ENCODE results near the gene UPB1.

The UPB1 gene

DNA sequence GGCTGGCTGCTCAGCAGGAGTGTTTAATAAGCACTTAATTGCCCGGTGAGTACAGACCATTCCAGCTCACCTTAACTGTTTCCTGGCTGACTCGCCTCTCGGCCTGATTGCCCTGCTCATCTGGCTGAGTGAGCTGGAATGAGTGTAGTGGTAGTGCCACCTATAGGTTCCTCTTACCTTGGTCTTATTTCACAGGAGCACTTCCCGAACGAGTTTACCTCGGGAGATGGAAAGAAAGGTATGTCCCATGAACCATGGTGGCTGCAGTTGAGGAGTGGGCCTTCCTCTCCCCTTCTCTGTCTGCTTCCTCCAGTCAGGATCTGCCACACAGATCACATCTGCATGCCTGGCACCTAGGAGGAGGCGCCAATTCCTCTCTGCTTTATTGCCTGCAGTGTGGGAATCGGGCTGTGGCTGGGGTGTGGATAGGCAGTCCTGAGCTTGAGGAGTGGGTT is 26.7 kb downstream of the UPB1 start:
- H3F3A ChIP-seq (ENCODE audit: control insufficient read depth, insufficient read depth) = no peaks in the 10 kb centered on the region
- H3K9me2 ChIP-seq (replicated peaks; ENCODE audit: control insufficient read depth, low read length) = no peaks in the 10 kb centered on the region
- no peak overlapping the region for H3K4me3 ChIP-seq (ENCODE audit: low read length)
- TF ChIP-seq EZH2phosphoT487 (IDR thresholded peaks at IDR 0.05; ENCODE audit: borderline replicate concordance, low read length) = no peak
- TF ChIP-seq, protein P1, sequence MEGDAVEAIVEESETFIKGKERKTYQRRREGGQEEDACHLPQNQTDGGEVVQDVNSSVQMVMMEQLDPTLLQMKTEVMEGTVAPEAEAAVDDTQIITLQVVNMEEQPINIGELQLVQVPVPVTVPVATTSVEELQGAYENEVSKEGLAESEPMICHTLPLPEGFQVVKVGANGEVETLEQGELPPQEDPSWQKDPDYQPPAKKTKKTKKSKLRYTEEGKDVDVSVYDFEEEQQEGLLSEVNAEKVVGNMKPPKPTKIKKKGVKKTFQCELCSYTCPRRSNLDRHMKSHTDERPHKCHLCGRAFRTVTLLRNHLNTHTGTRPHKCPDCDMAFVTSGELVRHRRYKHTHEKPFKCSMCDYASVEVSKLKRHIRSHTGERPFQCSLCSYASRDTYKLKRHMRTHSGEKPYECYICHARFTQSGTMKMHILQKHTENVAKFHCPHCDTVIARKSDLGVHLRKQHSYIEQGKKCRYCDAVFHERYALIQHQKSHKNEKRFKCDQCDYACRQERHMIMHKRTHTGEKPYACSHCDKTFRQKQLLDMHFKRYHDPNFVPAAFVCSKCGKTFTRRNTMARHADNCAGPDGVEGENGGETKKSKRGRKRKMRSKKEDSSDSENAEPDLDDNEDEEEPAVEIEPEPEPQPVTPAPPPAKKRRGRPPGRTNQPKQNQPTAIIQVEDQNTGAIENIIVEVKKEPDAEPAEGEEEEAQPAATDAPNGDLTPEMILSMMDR (IDR thresholded peaks at IDR 0.05; ENCODE audit: low read depth, low read length, poor library complexity, severe bottlenecking) = peak; percentile 67
- no peak overlapping the region for H3K4me2 ChIP-seq (ENCODE audit: low read length)
- no peaks in the 10 kb centered on the region for H3K9me3 ChIP-seq (ENCODE audit: control insufficient read depth, insufficient read depth, low read length)
- H4K20me1 ChIP-seq (ENCODE audit: control insufficient read depth, insufficient read depth, low read depth, low read length) = no peaks in the 10 kb centered on the region
- peaks cover 4% of the 10 kb centered on the region for H3K27me3 ChIP-seq (ENCODE audit: control insufficient read depth, low read length)
- no peak overlapping the region for H3K27ac ChIP-seq (ENCODE audit: low read depth, low read length)
- no peaks in the 10 kb centered on the region for H3K79me2 ChIP-seq (ENCODE audit: control insufficient read depth, low read length)
- H3K4me1 ChIP-seq (ENCODE audit: control insufficient read depth, low read length) = peaks cover 17% of the 10 kb centered on the region
- H3K36me3 ChIP-seq (ENCODE audit: control insufficient read depth, low read length) = no peaks in the 10 kb centered on the region

DNA sequence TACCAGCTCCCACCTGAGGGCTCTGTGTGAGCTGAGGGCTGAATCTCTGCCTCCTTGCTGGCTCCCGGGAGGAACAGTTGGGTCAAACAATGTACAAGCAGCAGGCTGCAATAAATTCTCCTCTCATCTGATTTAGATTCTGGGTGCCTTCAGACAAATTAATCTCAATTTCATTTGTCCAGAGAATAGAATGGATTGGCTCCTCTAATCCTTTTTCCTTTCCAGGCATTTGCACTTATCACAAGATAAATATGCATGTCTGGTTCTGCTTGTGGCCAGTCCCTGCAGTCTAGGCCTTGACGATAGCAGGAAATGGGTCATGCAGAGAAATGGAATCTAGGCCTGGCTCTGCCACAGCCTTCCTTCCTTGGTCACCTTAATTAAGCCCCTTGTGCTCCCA is 28.7 kb downstream of the UPB1 start:
- H3K79me2 ChIP-seq (ENCODE audit: control insufficient read depth, low read length) = no peaks in the 10 kb centered on the region
- H3K4me1 ChIP-seq (ENCODE audit: control insufficient read depth, low read length) = peaks cover 16% of the 10 kb centered on the region
- no peaks in the 10 kb centered on the region for H3K9me2 ChIP-seq (replicated peaks; ENCODE audit: control insufficient read depth, low read length)
- H3K27me3 ChIP-seq (ENCODE audit: control insufficient read depth, low read length) = no peaks in the 10 kb centered on the region; the same call in 1 of the 2 replicates
- H3K9me3 ChIP-seq (ENCODE audit: control insufficient read depth, insufficient read depth, low read length) = no peaks in the 10 kb centered on the region
- H4K20me1 ChIP-seq (ENCODE audit: control insufficient read depth, insufficient read depth, low read depth, low read length) = no peaks in the 10 kb centered on the region
- H3F3A ChIP-seq (ENCODE audit: control insufficient read depth, insufficient read depth) = no peaks in the 10 kb centered on the region
- no peak overlapping the region for H3K27ac ChIP-seq (ENCODE audit: low read depth, low read length)
- H3K4me3 ChIP-seq (ENCODE audit: low read length) = no peak overlapping the region
- no peak overlapping the region for H3K4me2 ChIP-seq (ENCODE audit: low read length)
- TF ChIP-seq, protein P1 (IDR thresholded peaks at IDR 0.05; ENCODE audit: low read depth, low read length, poor library complexity, severe bottlenecking) = no peak
- no peak for TF ChIP-seq EZH2phosphoT487 (IDR thresholded peaks at IDR 0.05; ENCODE audit: borderline replicate concordance, low read length)
- H3K36me3 ChIP-seq (ENCODE audit: control insufficient read depth, low read length) = no peaks in the 10 kb centered on the region

DNA sequence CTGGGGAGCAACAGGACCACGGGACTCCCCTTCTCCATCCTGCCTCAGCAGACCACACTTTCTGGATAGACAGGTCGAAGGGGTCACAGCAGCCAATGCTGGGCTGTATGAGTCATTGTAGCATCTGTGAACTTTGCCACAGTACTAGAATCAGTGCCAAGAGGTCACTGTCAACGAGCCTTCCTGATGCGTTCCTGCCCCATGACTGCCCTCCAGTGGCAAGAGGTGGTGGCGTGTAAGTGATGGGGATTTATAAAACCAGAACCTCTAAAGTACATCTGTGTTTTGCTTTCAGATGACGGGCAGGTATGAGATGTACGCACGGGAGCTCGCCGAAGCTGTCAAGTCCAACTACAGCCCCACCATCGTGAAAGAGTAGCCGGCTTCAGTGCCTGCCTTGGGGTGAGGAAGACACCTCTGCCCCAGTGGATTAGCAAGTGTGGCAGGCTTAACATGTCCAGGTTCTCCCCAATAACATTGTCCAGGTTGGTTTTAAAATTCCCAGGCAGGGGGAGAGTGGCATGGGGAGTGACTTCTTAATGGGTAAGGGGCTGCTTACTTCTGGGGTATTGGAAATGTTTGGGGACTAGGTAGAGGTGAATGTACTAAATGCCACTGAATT is 30.4 kb downstream of the UPB1 start:
- Histone ChIP-seq H4K20me1 (ENCODE audit: control insufficient read depth, insufficient read depth, low read depth, low read length) (no peaks in the 10 kb centered on the region), H3K4me3 (ENCODE audit: low read length) (no peak overlapping the region), H3K79me2 (ENCODE audit: control insufficient read depth, low read length) (no peaks in the 10 kb centered on the region), H3K4me1 (ENCODE audit: control insufficient read depth, low read length) (peaks cover 15% of the 10 kb centered on the region), H3F3A (ENCODE audit: control insufficient read depth, insufficient read depth) (no peaks in the 10 kb centered on the region), H3K9me3 (ENCODE audit: control insufficient read depth, insufficient read depth, low read length) (no peaks in the 10 kb centered on the region), H3K9me2 (replicated peaks; ENCODE audit: control insufficient read depth, low read length) (no peaks in the 10 kb centered on the region), H3K36me3 (ENCODE audit: control insufficient read depth, low read length) (no peaks in the 10 kb centered on the region), H3K27ac (ENCODE audit: low read depth, low read length) (no peak overlapping the region), H3K27me3 (ENCODE audit: control insufficient read depth, low read length) (no peaks in the 10 kb centered on the region; the same call in 1 of the 2 replicates), H3K4me2 (ENCODE audit: low read length) (no peak overlapping the region)
- no peak for TF ChIP-seq EZH2phosphoT487 (IDR thresholded peaks at IDR 0.05; ENCODE audit: borderline replicate concordance, low read length)
- TF ChIP-seq, protein P1 (IDR thresholded peaks at IDR 0.05; ENCODE audit: low read depth, low read length, poor library complexity, severe bottlenecking) = peak; percentile 93

Measured in DOHH2 (cell line).